ENCODE data around the gene EIF6.

DNA sequence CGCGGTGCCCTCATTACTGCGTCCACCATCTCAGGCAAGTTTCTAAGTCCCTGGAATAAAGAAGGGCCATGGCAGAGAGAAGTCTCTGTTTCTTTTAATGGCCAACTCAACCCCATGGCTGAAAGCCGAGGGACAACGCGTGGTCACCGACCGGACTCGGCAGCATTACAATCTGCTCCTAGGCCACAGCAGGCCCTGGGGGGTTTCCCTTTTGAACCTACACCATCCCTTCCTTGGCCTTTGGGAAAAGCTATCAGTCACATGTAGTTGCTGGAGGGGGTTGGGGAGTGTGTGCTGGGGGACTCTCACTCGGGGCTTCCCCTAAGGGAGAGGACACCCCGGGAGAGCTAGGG is 18.8 kb upstream of the EIF6 start:
- TF ChIP-seq GATA2 (IDR thresholded peaks at IDR 0.05; ENCODE audit: low read depth, low read length) (no peak), GATA3 (IDR thresholded peaks at IDR 0.05; ENCODE audit: low read depth, low read length) (no peak)

Data from SH-SY5Y (cell line).